Measurements from ENCODE around the gene TBPL2. TPM values are rescaled to one million over a fixed set of nuclear protein-coding genes. Genes with fewer than 3 reads are reported as not detected.
A peak's percentile ranks its signal among the peaks of the same experiment; 100 is the strongest.

TBPL2 gene
- total RNA-seq, 1 experiment from 2014 or later, result not detected

DNA sequence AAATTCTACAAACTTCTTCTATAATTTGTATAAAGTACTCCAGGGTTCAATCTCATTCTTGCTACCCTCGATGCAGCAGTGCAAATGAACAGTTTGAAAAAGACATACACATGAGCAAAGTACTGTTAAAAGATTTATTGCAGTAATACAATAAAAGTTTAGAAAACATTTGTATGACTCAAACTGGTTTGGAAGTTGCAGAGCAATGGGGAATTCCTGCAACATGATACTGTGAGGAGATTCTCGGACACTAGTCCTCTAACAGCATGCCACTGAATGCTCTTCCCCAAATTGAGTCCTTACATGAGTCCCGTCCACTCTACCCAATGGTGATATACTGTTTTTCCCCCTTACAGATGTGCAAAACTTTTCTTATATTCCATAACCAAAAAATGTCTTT is 74.1 kb downstream of the TBPL2 start:
- DNase-seq (ENCODE audit: low read depth), result peak; percentile 62

Other genes starting within 250 kb of the TBPL2 start
- 91.2 and 97.3 TPM in 2 replicates for gene DLGAP5, start 249.0 kb downstream of the TBPL2 start, total RNA-seq (2014; rRNA removed)
- 13.7 and 14.0 TPM in 2 replicates for gene FBXO34, start 169.2 kb downstream of the TBPL2 start, total RNA-seq (2014; rRNA removed)
- 9.0 and 9.5 TPM in 2 replicates for gene ATG14, start 28.8 kb downstream of the TBPL2 start, total RNA-seq (2014; rRNA removed)
- 168 and 182 TPM in 2 replicates for gene KTN1, start 139.6 kb upstream of the TBPL2 start, total RNA-seq (2014; rRNA removed)